ENCODE measurements around the gene FCRL3.

DNA sequence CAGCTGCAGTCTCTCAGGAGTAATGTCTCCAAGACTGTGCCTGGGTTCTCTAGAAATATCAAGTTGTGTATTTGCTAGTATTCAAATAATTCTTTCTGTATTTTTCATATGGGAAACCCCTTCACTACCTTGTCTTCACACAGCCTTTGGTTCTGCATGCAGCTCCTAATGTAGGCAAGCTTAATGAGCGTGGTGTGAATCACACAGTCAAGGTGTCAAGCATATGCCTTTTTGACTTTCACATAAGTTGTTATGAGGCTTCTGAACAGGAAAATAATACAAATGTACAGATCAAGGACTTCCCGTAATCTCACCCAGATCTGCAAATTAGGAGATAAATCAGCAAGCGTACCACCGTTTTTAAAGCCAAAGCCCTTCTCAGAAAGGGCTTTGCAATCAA, at the start of gene FCRL3:
- no peak for TF ChIP-seq CTBP1 (IDR thresholded peaks at IDR 0.05; ENCODE audit: borderline replicate concordance)
- no peak for TF ChIP-seq L3MBTL2 (conservative IDR thresholded peaks at IDR 0.05)
- TF ChIP-seq SUZ12 (IDR thresholded peaks at IDR 0.05), result no peak
- TF ChIP-seq NFRKB (IDR thresholded peaks at IDR 0.05), result no peak
- no peak for TF ChIP-seq FOXM1 (IDR thresholded peaks at IDR 0.05; ENCODE audit: borderline replicate concordance)
- no peak for TF ChIP-seq FOXA1 (IDR thresholded peaks at IDR 0.05)
- no peak for TF ChIP-seq FOXK2 (IDR thresholded peaks at IDR 0.05)
- no peak for TF ChIP-seq ARNT (IDR thresholded peaks at IDR 0.05)
- TF ChIP-seq BHLHE40 (IDR thresholded peaks at IDR 0.05; ENCODE audit: borderline replicate concordance), result no peak
- no peak for TF ChIP-seq ELF4 (IDR thresholded peaks at IDR 0.05)
- no peak for TF ChIP-seq SP1 (IDR thresholded peaks at IDR 0.05)
